ENCODE data around the gene STK32B.

DNA sequence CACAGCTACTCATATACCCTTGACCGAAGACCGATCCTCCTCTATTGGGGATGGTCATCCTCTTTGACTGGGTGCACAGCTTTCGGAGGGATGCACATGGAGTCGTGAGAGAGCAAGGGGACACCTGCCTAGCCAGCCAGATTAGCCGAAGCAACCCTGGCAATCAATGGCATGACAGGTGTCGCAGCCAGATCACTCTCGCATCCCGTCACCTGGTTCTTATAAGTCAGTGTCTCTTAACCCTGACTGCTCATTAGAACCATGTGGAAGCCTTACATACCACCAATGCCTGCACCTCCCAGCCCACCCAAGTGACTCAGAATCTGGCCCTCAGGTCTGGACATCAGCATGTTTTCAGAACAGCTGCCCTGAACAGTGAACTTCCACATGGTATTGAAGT, 407.4 kb downstream of the STK32B start:
- TF ChIP-seq GATA2 (IDR thresholded peaks at IDR 0.05; ENCODE audit: low read depth, low read length) (no peak), GATA3 (IDR thresholded peaks at IDR 0.05; ENCODE audit: low read depth, low read length) (no peak)

Data from SH-SY5Y (cell line).